GM12873 (cell line): ENCODE results near the gene KRTAP3-2.

ENCODE experiments used
- TF ChIP-seq, protein P1 (sequence below): IDR thresholded peaks from 2 replicates; pipeline ENCODE4 v1.5.1; 2012; ENCODE audit warnings: low read depth, mild to moderate bottlenecking, moderate library complexity, low read length, control low read depth; ENCODE audit not compliant: insufficient read depth; ENCODE audit errors: missing control alignments

The KRTAP3-2 gene

DNA sequence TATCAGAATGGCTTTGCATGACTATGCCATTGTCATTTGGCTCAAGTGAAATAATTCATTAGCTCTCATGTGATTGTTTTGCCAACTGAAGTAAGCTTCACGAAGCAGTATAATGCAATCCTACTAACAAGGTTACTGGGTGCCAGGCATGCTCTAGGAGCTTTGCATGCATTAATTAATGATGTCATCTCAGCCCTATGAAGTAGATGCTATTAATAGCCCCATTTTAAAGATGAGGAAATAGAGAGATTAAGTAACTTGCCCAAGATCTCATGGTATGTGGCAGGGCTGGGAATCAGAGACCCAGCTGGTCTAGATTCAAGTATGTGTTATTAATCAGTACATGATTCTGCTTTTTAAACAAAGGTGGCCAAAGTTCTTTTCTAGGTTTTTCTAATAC, 47.0 kb downstream of the KRTAP3-2 start:
- TF ChIP-seq, protein P1, sequence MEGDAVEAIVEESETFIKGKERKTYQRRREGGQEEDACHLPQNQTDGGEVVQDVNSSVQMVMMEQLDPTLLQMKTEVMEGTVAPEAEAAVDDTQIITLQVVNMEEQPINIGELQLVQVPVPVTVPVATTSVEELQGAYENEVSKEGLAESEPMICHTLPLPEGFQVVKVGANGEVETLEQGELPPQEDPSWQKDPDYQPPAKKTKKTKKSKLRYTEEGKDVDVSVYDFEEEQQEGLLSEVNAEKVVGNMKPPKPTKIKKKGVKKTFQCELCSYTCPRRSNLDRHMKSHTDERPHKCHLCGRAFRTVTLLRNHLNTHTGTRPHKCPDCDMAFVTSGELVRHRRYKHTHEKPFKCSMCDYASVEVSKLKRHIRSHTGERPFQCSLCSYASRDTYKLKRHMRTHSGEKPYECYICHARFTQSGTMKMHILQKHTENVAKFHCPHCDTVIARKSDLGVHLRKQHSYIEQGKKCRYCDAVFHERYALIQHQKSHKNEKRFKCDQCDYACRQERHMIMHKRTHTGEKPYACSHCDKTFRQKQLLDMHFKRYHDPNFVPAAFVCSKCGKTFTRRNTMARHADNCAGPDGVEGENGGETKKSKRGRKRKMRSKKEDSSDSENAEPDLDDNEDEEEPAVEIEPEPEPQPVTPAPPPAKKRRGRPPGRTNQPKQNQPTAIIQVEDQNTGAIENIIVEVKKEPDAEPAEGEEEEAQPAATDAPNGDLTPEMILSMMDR, result no peak

DNA sequence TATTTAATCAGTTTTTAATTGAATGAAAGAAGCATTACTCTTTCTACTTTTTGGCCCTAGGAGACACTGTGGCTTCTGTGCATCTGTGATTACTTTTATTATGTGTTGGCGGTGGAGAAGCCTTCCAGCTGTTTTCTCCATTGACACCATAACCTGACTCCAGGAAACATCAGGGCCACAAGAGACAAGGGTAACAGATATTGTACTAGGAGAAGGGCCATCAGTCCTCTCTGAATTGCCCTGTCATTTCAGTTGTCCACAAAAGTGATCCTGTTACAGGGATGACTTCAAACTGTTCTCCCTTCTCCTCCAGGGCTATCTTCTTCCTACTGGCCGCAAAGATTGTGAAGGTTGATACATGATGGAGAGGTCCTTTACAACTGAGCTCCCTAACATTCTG, 47.6 kb downstream of the KRTAP3-2 start:
- TF ChIP-seq, protein P1, result no peak

DNA sequence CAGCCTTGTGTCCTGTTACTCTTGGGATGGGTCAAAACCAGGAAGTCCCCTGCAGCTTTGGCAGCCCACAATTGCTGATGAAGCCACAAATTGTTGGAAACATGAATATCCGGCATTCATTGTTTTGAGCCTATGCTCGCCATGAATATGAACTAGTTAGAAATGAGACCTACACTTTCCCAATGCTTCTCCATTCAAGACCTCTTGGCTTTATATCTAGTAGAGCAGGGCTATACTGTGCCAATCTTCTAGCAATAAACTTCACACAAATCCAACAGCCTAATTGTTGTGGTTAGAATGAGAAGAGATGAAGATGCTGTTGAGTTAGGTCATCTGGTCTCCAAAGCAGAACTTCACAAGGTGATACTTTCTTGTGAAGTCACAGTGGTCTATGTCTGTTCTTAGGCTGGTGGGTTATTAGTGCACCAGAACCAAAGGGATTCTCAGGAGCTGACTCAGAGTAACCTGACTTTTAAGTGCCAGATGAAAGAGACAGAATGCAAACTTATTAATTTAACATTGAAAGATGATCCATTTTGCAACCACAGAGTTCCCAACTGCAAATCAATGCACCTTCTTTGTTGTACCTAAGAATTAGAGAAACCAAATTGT, 48.6 kb downstream of the KRTAP3-2 start:
- TF ChIP-seq, protein P1, result no peak

DNA sequence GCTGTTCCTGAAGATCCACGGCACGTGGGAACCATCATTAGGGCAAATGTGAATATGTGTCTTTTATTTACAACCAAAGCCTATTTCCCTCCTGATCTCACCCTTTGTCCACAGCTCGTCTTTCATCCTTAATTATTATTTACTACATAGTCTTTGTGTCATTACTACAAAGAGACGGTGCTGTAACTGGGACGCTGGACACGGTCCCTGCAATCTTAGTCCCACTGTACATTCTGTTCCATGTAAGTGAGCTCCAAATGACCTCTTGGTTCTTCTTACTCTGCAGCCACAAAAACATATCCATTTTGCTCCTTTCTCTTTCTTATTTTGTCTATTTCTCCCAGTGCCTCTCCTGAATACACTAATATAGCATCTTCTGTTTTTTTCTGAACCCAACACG, 49.5 kb downstream of the KRTAP3-2 start:
- TF ChIP-seq, protein P1, result no peak

DNA sequence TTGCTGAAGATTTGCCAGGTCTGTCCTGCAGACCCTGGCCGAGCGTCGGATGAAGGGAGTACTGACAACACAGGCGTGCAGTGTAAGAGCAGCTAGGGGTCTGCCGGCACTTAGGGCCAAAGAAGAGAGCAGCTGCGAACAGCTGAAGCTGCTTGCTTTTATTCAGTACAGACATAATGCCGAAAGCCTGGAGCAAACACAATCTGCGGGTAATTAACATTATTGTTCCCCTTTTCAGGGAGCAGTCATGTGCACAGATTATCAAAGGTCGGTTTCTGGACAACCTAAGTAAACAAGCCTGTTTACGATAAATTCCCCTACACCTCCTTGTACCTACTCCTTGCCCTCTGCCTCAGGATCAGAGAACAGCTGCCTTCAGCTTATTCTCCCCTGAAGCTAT, 50.3 kb downstream of the KRTAP3-2 start:
- TF ChIP-seq, protein P1, result no peak
